Activated CD4-positive, CD25-positive, alpha-beta regulatory T cell treated with anti-CD3 and anti-CD28 coated beads, Interleukin-2, amount 50 U/mL, for 72 hours (primary cell): ENCODE measurements around the gene PCNX3.

ENCODE experiments used
- DNase-seq: peaks from one replicate; pipeline ENCODE4 v3.0.0; 2021

Gene PCNX3

GRCh38 chr11:65580756-65581155 lies 34.8 kb upstream of the PCNX3 start:
- no peak for DNase-seq

- no peak for DNase-seq
These were observed 33.6 kb upstream of the PCNX3 start for GRCh38 chr11:65581928-65582327.

GRCh38 chr11:65583589-65583988 lies 32.0 kb upstream of the PCNX3 start:
- no peak for DNase-seq

GRCh38 chr11:65584106-65584505 lies 31.5 kb upstream of the PCNX3 start:
- DNase-seq: no peak

- no peak for DNase-seq
These were observed 30.8 kb upstream of the PCNX3 start for GRCh38 chr11:65584723-65585171.

- no peak for DNase-seq
These were observed 30.0 kb upstream of the PCNX3 start for GRCh38 chr11:65585396-65586246.

- DNase-seq: no peak
These were observed 29.3 kb upstream of the PCNX3 start for GRCh38 chr11:65586247-65586630.

GRCh38 chr11:65586676-65587075 lies 28.9 kb upstream of the PCNX3 start:
- DNase-seq: no peak

- peak; percentile 68 for DNase-seq
These were observed 27.1 kb upstream of the PCNX3 start for GRCh38 chr11:65588199-65589054.

GRCh38 chr11:65589444-65590239 lies 25.9 kb upstream of the PCNX3 start:
- no peak for DNase-seq

GRCh38 chr11:65590240-65590738 lies 25.3 kb upstream of the PCNX3 start:
- no peak for DNase-seq

GRCh38 chr11:65591939-65592857 lies 23.4 kb upstream of the PCNX3 start:
- no peak for DNase-seq

GRCh38 chr11:65592858-65593517 lies 22.6 kb upstream of the PCNX3 start:
- DNase-seq: no peak

GRCh38 chr11:65593518-65594414 lies 21.8 kb upstream of the PCNX3 start:
- DNase-seq: no peak

GRCh38 chr11:65595131-65595530 lies 20.4 kb upstream of the PCNX3 start:
- no peak for DNase-seq

- no peak for DNase-seq
These were observed 19.9 kb upstream of the PCNX3 start, which contains the start of gene KCNK7 for GRCh38 chr11:65595543-65596281. Gene KCNK7 (minus strand): TSS chr11:65595800. CDS start chr11:65595772, 28 bp downstream.

GRCh38 chr11:65596520-65596919 lies 19.1 kb upstream of the PCNX3 start:
- no peak for DNase-seq

GRCh38 chr11:65598258-65598699 lies 17.3 kb upstream of the PCNX3 start:
- DNase-seq: no peak
